DOHH2 (cell line): ENCODE results near the gene LRRN2.

Experiments
- CTCF ChIP-seq: fragments of 200-600 bp; sonication (generic); IDR thresholded peaks from one replicate; pipeline ENCODE4 v1.5.1; 2014; ENCODE audit warnings: antibody characterized with exemption, mild to moderate bottlenecking, low read depth, low read length; ENCODE audit not compliant: poor library complexity, severe bottlenecking
- EZH2phosphoT487 ChIP-seq: fragments of 200-600 bp; sonication (generic); IDR thresholded peaks from 2 replicates; pipeline ENCODE4 v1.6.1; 2017; ENCODE audit warnings: borderline replicate concordance, mild to moderate bottlenecking, antibody characterized with exemption, low read length, moderate library complexity, mixed read lengths

GRCh38 chr1:204714194-204714860 lies 28.8 kb upstream of the LRRN2 start:
- no peak for TF ChIP-seq CTCF
- TF ChIP-seq EZH2phosphoT487 = no peak
